Suppressor macrophage treated with lipopolysaccharide for 4 hours (primary cell): ENCODE measurements around the gene MARF1.
"Not testable (repeated sequence)": the region's sequence is repeated elsewhere in the genome, so short reads cannot be mapped to it uniquely, and the experiment has no call there.

ENCODE experiments used
- DNase-seq: peaks from one replicate; pipeline ENCODE4 v3.0.0-alpha.2; 2020

MARF1 gene, protein sequence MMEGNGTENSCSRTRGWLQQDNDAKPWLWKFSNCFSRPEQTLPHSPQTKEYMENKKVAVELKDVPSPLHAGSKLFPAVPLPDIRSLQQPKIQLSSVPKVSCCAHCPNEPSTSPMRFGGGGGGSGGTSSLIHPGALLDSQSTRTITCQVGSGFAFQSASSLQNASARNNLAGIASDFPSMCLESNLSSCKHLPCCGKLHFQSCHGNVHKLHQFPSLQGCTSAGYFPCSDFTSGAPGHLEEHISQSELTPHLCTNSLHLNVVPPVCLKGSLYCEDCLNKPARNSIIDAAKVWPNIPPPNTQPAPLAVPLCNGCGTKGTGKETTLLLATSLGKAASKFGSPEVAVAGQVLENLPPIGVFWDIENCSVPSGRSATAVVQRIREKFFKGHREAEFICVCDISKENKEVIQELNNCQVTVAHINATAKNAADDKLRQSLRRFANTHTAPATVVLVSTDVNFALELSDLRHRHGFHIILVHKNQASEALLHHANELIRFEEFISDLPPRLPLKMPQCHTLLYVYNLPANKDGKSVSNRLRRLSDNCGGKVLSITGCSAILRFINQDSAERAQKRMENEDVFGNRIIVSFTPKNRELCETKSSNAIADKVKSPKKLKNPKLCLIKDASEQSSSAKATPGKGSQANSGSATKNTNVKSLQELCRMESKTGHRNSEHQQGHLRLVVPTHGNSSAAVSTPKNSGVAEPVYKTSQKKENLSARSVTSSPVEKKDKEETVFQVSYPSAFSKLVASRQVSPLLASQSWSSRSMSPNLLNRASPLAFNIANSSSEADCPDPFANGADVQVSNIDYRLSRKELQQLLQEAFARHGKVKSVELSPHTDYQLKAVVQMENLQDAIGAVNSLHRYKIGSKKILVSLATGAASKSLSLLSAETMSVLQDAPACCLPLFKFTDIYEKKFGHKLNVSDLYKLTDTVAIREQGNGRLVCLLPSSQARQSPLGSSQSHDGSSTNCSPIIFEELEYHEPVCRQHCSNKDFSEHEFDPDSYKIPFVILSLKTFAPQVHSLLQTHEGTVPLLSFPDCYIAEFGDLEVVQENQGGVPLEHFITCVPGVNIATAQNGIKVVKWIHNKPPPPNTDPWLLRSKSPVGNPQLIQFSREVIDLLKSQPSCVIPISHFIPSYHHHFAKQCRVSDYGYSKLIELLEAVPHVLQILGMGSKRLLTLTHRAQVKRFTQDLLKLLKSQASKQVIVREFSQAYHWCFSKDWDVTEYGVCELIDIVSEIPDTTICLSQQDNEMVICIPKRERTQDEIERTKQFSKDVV (N-terminal part only)

DNA sequence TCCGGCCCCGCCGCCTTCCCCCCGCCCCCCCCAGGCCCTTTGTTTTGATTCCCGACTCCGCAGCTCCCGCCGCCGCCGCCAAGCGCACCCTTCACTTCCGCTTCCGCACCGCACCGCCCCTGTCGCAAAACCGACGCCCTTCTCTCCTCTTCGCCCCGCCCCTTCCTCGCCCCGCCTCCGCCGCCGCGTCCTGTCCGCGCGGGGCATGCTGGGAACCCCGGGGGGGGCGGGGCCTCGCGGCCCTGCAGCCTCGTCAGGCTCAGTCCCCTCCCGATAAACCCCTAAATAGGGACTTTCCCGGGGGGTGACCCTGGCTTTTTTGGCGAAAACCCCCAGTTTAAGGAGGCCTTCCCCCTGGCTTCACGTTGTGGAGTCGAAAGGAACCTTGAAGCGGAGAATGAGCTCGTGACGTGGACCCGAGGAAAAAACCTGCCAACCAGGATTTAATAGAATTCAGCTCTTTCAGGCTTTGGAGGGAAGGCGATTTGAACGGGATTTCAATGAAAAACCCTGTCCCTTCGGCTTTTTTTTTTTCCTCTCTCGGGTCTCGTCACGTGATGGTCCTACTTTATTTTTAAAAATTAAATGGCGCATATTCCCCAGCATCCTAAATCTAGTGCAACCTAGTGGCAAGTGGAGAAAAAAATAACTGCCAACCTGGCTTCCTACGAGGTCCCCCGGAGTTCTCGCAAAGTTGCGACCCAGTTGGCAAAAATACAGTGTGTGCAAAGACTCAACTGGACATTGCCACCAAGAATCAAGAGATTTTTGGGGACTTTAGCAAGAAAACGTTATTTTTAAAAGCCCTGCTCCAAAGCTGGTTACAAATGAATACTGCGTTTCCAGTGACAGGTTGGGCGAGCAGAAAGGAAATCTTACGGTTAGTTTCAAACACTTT, at the start of gene MARF1:
MARF1 (minus strand) TSS at position 107 of the 898 bp plus-strand sequence. CDS start 3,921 bp downstream, outside the sequence.
- DNase-seq = peak; percentile 99

DNA sequence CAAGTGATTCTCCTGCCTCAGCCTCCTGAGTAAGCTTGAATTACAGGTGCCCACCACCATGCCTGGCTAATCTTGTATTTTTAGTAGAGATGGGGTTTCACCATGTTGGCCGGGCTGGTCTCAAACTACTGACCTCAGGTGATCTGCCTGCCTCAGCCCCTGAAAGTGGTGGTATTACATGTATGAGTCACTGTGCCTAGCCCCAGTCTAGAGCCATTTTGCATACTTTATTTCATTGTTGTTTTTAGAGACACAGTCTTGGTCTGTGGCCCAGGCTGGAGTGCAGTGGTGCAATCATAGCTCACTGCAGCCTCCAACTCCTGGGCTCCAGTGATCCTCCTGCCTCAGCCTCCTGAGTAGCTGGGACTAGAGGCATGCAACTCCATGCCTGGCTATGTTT, 49.6 kb upstream of the MARF1 start:
- not testable (repeated sequence) for DNase-seq

DNA sequence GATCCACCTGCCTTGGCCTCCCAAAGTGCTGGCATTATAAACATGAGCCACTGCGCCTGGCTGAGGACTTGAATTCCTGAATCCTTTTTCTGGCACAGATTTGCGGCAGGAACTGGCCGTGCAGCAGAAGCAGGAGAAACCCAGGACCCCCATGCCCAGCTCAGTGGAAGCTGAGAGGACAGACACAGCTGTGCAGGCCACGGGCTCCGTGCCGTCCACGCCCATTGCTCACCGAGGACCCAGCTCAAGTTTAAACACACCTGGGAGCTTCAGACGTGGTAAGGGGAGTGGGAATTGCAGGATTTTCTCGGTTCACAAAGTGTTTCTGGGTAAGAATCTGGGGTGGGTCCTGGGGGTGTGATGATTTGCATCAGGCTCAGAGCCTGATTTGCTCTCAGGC, 48.1 kb upstream of the MARF1 start:
- DNase-seq = no peak

DNA sequence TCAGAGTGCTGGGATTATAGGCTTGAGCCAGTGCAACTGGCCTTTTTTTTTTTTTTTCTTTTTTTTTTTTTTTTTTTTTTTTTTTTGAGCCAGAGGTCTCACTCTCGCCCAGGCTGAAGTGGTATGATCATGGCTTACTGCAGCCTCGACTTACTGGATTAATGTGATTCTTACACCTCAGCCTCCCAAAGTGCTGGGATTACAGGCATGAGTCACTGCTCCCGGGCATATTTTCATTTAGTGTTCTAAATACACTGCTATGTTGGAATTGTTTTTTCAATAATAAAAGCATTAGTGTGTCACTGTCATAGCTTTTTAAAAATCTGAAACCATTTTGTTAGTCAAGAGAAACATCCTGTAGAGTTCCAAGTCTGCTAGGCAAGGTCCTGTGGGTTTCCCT, 47.3 kb upstream of the MARF1 start:
- DNase-seq = no peak

DNA sequence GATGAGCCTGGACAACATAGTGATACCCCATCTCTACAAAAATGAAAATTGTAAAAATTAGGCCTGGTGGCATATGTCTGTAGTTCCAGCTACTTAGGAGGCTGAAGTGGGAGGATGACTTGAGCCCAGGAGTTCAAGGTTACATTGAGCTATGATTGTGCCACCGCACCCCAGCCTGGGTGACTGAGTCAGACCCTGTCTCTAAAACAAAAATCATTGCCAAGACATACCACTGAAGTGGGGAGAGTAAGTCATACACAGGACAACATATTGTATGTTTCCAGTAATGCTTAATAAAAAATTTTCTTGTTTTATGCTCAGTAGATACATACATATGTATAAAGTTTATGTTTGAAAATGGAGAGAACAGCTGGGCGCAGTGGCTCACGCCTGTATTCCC, 46.3 kb upstream of the MARF1 start:
- no peak for DNase-seq

DNA sequence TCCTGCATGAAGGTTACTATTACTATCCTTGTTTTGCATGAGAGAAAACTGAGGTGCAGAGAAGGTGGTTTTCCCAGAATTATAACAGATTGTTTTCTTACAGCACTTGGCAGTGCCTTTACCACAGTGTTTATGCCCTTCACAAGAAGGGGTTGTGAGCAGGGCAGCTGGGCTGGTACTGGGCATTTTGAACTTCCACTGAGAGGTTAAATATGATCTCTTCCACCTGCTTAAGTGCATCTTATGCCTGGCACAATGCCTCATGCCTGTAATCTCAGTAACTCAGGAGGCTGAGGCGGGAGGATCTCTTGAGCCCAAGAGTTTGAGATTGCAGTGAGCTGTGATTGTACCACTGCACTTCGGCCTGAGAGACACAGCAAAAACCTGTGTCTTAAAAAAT, 43.3 kb upstream of the MARF1 start:
- no peak for DNase-seq

DNA sequence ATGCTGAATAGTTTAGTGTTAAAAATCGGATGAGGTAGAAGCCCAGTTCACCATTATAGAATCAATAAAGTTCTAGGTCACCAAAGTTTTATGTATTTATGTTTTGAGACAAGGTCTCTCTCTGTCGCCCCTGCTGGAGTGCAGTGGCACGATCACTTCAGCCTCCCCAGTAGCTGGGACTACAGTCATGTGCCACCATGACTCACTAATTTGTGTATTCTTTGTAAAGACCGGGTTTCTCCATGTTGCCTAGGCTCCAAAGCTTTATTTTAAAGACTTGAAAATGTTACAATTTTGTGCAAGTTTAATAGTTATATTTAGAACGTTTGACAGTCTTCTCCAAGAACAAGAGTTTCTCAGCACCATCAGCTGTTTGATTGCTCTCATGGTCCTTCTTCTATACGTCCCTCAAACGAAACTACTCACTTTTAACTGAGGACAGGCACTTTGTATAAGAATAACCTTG, 39.2 kb upstream of the MARF1 start:
- peak; percentile 81 for DNase-seq

DNA sequence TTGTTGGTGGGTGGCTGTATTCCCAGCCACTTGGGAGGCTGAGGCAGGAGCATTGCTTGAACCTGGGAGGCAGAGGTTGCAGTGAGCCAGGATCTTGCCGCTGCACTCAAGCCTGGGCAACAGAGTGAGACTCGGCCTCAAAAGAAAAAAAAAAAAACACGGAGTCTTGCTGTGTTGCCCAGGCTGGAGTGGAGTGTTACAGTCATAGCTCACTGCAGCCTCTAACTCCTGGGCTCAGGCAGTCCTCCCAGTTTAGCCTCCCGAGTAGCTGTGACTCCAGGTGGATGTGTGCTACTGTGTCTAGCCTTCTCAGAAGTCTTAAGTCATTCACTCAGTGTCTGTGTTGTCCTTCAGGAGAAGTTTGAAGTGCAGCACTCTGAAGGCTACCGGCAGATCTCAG, 34.5 kb upstream of the MARF1 start:
- DNase-seq = no peak

DNA sequence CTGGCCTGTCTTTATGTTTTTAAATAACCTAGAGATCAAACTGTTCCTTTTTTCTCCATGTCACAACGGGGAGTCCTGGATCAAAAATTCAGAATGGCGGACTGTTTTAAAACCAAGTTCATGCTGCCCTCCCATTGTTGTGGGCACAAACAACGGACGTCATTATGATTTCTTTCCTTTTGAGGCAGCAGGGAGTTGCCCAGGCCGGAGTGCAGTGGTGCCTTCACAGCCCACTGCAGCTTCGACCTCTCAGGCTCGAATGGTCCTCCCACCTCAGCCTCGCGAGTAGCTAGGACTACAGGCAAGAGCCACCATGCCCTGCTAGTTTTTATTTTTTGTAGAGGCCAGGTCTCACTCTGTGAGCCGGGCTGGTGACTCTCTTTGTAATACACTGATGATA, 33.6 kb upstream of the MARF1 start:
- no peak for DNase-seq

DNA sequence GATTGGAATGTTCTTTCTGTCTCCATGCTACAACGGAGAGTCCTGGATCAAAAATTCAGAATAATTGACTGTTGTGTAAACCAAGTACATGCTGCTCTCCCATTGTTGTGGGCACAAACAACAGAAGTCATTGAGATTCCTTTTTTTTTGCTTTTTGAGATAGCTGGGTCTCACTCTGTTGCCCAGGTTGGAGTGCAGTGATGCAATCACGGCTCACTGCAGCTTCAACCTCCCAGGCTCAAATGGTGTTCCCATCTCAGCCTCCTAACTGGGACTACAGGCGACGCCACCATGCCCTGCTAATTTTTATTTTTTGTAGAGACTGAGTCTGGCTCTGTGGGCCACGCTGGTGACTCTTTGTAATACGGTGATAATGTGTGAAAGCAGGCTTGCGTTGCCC, 31.6 kb upstream of the MARF1 start:
- DNase-seq = no peak

DNA sequence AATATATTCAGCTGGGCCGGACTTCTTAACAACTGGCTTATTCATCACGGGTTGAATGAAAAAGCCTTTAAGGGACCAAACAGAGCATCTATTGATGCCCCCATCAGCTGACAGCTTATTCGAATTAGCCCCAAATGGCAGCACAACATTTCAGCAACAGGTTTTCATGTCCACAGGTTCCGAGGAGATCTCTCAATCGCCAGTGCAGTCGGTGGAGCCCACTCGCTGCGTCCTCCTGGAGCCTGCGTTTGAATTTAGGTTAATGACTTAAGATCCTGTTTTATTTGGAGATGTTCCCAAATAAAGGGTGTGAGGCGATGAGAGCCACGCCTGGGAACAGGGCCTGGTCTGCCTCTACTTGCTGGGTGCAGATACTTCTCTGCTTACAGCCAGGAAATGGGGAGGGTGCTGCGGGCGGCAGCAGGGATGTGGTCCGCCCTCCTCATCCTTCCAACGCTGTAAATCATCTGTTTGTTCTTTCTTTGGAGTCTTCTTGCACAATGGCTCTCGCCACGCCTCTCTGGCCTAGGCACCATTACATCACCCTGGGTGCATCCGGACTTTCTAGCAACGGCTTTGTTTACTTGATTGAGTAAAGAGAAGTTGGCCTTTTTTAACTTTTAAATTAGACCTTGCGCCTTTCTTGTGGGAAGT, 29.7 kb upstream of the MARF1 start:
- DNase-seq = peak; percentile 94

DNA sequence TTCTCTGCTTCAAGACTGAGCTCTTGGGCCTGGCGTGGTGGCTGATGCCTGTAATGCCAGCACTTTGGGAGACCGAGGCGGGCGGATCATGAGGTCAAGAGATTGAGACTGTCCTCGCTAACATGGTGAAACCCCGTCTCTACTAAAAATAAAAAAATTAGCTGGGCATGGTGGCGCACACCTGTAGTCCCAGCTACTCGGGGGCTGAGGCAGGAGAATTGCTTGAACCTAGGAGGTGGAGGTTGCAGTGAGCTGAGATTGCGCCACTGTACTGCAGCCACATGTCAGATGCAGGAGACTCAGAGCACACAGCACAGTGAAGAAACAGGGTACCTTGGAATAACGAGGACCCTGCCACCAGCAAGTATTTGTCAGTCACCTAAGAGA, 29.2 kb upstream of the MARF1 start:
- DNase-seq = peak; percentile 7

DNA sequence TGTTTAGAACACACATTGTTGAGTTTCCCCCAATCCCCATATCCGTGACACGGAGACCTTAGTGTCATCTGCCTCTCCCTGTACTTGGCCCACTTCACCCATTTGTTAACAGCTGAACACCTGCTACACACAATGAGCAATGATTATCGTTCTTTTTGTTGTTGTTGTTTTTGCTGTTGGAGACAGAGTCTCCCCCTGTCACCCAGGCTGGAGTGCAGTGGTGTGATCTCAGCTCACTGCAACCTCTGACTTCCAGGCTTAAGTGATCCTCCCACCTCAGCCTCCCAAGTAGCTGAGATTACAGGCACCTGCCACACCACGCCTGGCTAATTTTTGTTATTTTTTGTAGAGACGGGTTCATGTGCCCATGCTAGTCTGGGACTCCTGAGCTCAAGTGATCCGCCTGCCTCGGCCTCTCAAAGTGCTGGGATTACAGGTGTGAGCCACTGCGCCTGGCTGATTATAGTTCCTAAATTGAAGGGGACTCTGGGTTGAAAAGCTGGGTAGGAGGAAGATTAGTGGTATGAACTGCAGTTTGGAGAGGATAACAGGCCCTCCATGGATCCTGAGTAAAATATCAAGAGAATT, 28.7 kb upstream of the MARF1 start:
- DNase-seq = no peak

DNA sequence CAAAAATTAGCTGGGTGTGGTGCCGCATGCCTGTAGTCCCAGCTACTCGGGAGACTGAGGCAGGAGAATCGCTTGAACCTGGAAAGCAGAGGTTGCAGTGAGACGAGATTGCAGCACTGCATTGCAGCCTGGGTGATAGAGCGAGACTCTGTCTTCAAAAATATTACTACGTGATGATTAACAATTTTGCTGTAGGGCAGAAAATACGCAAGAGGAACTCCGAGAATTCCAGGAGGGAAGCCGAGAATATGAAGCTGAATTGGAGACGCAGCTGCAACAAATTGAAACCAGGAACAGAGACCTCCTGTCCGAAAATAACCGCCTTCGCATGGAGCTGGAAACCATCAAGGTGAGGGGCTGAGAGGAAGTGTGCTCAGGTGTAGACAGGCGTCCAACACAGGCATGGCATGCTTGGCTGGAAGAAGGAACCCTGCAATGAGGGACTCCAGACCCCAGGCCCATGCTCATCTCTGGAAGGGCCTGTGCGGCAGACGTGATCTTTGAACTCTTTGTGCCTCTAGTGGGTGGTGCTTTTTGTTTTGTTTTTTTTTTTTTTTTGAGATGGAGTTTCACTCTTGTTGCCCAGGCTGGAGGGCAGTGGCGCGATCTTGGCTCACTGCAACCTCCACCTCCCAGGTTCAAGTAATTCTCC, 24.3 kb upstream of the MARF1 start:
- no peak for DNase-seq

DNA sequence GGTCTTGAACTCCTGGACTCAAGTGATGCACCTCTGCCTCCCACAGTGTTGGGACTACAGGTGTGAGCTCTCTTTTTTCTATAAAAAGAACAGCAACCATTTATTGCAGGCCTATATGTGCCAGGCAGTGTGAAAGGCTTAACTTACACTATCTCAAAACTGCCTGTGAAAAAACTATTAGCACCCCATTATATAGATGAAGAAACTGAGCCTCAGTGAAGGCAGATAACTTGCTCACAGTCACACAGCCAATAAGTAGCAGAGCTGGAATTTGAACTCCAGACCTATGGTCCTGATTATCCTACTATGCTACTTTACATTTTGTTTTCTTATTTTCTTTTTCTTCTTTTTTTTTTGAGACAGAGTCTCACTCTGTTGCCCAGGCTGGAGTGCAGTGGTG, 22.2 kb upstream of the MARF1 start:
- DNase-seq = no peak

DNA sequence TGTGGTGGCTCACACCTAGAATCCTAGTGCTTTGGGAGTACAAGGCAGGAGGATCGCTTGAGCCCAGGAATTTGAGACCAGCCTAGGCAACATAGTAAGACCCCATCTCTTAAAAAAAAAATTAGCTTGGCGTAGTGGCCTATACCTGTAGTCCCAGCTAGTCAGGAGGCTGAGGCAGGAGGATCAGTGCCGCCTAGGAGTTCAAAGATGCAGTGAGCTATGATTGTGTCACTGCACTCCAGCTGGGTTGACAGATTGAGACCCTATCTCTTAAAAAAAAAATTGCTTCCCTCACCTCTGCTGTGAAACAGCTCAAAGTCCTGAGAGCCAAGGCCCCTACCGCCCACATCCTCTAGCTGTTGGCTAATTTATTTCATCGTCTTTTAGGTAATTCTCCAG, 17.2 kb upstream of the MARF1 start:
- no peak for DNase-seq

DNA sequence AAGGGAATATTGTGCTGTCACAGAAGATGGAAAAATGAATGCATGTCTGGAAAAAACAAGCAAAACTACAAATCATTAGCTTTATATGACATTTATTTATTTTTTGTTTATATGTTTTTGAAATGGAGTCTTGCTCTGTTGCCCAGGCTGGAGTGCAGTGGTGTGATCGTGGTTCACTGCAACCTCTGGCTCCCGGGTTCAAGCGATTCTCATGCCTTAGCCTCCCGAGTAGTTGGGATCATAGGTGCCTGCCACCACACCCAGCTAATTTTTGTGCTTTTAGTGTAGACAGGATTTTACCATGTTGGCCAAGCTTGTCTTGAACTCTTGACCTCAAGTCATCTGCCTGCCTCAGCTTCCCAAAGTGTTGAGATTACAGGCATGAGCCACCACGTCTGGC, 15.6 kb upstream of the MARF1 start:
- DNase-seq = no peak

DNA sequence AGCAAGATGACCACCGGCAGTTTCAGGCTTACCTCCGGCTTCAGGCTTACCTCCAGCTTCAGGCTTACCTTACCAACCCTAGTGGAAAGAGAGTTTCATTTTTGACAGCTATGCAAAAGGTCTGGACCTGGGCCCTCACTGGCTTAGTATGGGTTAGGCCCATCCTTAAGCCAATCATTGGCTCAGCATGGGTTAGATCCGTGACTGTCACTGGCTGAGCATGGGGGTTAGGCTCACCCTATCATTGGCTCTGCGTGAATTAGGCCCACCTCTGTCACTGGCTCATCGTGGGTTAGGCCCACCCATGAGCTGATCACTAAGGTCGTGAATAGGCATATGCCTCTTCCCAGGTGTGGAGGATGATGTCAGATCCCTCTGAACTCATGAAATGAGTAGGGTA, 15.2 kb upstream of the MARF1 start:
- no peak for DNase-seq

DNA sequence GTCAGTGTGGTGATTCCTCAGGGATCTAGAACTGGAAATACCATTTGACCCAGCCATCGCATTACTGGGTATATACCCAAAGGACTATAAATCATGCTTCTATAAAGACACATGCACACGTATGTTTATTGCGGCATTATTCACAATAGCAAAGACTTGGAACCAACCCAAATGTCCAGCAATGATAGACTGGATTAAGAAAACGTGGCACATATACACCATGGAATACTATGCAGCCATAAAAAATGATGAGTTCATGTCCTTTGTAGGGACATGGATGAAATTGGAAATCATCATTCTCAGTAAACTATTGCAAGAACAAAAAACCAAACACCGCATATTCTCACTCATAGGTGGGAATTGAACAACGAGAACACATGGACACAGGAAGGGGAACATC, 12.6 kb upstream of the MARF1 start:
- not testable (repeated sequence) for DNase-seq

DNA sequence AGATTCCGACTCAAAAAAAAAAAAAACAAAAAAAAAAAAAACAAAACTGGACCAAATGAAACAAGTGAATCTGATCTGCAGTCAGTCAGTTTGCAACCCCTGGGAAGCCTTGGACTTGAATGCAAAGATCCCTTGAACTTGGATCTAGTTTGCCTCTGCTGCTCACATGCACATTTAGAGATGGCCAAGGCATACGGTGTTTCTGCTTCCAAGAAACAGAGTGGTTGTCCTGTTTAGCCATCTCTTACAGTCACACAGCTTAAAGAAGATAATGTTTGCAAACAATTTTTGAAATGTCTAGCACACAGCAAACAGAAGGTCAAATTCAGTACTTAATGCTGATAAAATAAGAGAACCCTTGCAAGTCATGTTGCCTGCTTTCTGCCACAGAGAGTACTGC, 11.6 kb upstream of the MARF1 start:
- no peak for DNase-seq

DNA sequence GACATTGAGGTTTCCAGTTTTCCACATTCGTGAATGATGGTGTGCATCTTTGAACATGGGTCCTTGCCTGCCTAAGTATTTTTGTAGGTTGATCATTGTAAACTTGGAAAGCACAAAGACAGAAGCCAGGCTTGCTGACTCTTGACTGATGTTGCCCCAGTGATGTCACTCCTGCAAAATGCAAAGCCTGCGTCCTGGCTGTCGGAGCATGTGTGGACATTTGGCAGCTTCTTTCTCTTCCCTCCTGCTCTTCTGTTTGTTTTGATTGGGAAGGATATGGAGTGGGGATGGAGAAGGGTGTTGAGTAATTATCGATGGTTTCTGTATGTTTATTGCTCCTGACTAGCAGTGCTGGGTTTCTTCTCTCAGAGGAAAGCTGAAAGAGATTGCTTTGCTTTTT, 10.3 kb upstream of the MARF1 start:
- no peak for DNase-seq
